Stimulated activated CD4-positive, alpha-beta T cell treated with anti-CD3 and anti-CD28 coated beads, Interleukin-2, amount 100 ng/mL, for 24 hours (primary cell): ENCODE measurements around the gene PPP6R2.
A peak's percentile ranks its signal among the peaks of the same experiment; 100 is the strongest.

Source experiments
- DNase-seq, 2 donors: peaks; one replicate each; pipeline ENCODE4 v3.0.0-alpha.2; 2020

The PPP6R2 gene

GRCh38 chr22:50454556-50455075 is 111.5 kb downstream of the PPP6R2 start:
- DNase-seq, result no peak

- DNase-seq, result no peak
These were observed 112.1 kb downstream of the PPP6R2 start for GRCh38 chr22:50455201-50455600.

- no peak for DNase-seq
These were observed 112.9 kb downstream of the PPP6R2 start for GRCh38 chr22:50456026-50456425.

- no peak for DNase-seq
These were observed 113.5 kb downstream of the PPP6R2 start for GRCh38 chr22:50456466-50457234.

GRCh38 chr22:50459016-50459415 is 115.9 kb downstream of the PPP6R2 start:
- DNase-seq, result no peak

GRCh38 chr22:50459496-50460140 is 116.5 kb downstream of the PPP6R2 start:
- no peak for DNase-seq

GRCh38 chr22:50460938-50461337 is 117.8 kb downstream of the PPP6R2 start:
- no peak for DNase-seq

GRCh38 chr22:50461536-50461935 is 118.4 kb downstream of the PPP6R2 start:
- DNase-seq, result no peak

- no peak for DNase-seq
These were observed 118.9 kb downstream of the PPP6R2 start for GRCh38 chr22:50461979-50462540.

GRCh38 chr22:50463188-50463900 is 120.2 kb downstream of the PPP6R2 start:
- DNase-seq, result no peak

GRCh38 chr22:50464451-50464850 is 121.3 kb downstream of the PPP6R2 start:
- DNase-seq, result no peak

GRCh38 chr22:50465066-50465930 is 122.2 kb downstream of the PPP6R2 start:
- DNase-seq, result no peak

- no peak for DNase-seq
These were observed 124.2 kb downstream of the PPP6R2 start for GRCh38 chr22:50467341-50467740.

- no peak for DNase-seq
These were observed 124.8 kb downstream of the PPP6R2 start for GRCh38 chr22:50467773-50468440.

- DNase-seq, result no peak
These were observed 125.5 kb downstream of the PPP6R2 start for GRCh38 chr22:50468626-50469025.

- DNase-seq, result peak; percentile 91 to 93
These were observed 126.5 kb downstream of the PPP6R2 start for GRCh38 chr22:50469377-50470305.

- no peak for DNase-seq
These were observed 127.4 kb downstream of the PPP6R2 start for GRCh38 chr22:50470491-50470890.

- no peak for DNase-seq
These were observed 128.2 kb downstream of the PPP6R2 start for GRCh38 chr22:50471197-50471847.

- DNase-seq, result no peak
These were observed 128.8 kb downstream of the PPP6R2 start for GRCh38 chr22:50471962-50472361.

- peak; percentile 48 to 49 for DNase-seq
These were observed 130.0 kb downstream of the PPP6R2 start for GRCh38 chr22:50473088-50473487.
